ENCODE results near the gene CAPN10.

CAPN10 gene

GRCh38 chr2:240601061-240601830 lies 14.7 kb downstream of the CAPN10 start:
- TF ChIP-seq YY1 (IDR thresholded peaks at IDR 0.05; ENCODE audit: low read depth) (no peak), EGR1 (IDR thresholded peaks at IDR 0.05) (no peak), TAF1 (IDR thresholded peaks at IDR 0.05; ENCODE audit: low read depth) (no peak), REST (IDR thresholded peaks at IDR 0.05; ENCODE audit: low read depth) (no peak), RAD21 (IDR thresholded peaks at IDR 0.05; ENCODE audit: low read depth) (no peak), USF1 (IDR thresholded peaks at IDR 0.05) (no peak), NFIC (IDR thresholded peaks at IDR 0.05) (no peak), TCF12 (IDR thresholded peaks at IDR 0.05; ENCODE audit: low read depth) (no peak), CREB1 (IDR thresholded peaks at IDR 0.05; ENCODE audit: low read depth) (no peak), TEAD4 (IDR thresholded peaks at IDR 0.05) (no peak)

- TF ChIP-seq TEAD4 (IDR thresholded peaks at IDR 0.05), result no peak
- TF ChIP-seq ZBTB7A (IDR thresholded peaks at IDR 0.05; ENCODE audit: low read depth), result no peak
- no peak for TF ChIP-seq YY1 (IDR thresholded peaks at IDR 0.05; ENCODE audit: low read depth)
- no peak for TF ChIP-seq FOXM1 (IDR thresholded peaks at IDR 0.05; ENCODE audit: borderline replicate concordance, low read depth)
- TF ChIP-seq NFIC (IDR thresholded peaks at IDR 0.05), result no peak
- no peak for TF ChIP-seq USF1 (IDR thresholded peaks at IDR 0.05)
- no peak for TF ChIP-seq RAD21 (IDR thresholded peaks at IDR 0.05; ENCODE audit: low read depth)
- TF ChIP-seq TCF12 (IDR thresholded peaks at IDR 0.05; ENCODE audit: low read depth), result no peak
- TF ChIP-seq REST (IDR thresholded peaks at IDR 0.05; ENCODE audit: low read depth), result no peak
- no peak for TF ChIP-seq EGR1 (IDR thresholded peaks at IDR 0.05)
- TF ChIP-seq TAF1 (IDR thresholded peaks at IDR 0.05; ENCODE audit: low read depth), result no peak
- no peak for TF ChIP-seq EP300 (IDR thresholded peaks at IDR 0.05; ENCODE audit: borderline replicate concordance)
Observed at GRCh38 chr2:240601831-240602160, 15.3 kb downstream of the CAPN10 start.

GRCh38 chr2:240602266-240603050 lies 15.9 kb downstream of the CAPN10 start:
- TF ChIP-seq CEBPB (IDR thresholded peaks at IDR 0.05), result no peak
- no peak for TF ChIP-seq CREB1 (IDR thresholded peaks at IDR 0.05; ENCODE audit: low read depth)
- peak; percentile 22; the same call in 1 of the 2 replicates for TF ChIP-seq MAX (IDR thresholded peaks at IDR 0.05)
- TF ChIP-seq NFIC (IDR thresholded peaks at IDR 0.05), result no peak
- TF ChIP-seq TCF12 (IDR thresholded peaks at IDR 0.05; ENCODE audit: low read depth), result peak; percentile 65
- TF ChIP-seq ZBTB7A (IDR thresholded peaks at IDR 0.05; ENCODE audit: low read depth), result no peak
- TF ChIP-seq TEAD4 (IDR thresholded peaks at IDR 0.05), result no peak
- peak; percentile 67; the same call in 1 of the 2 replicates for TF ChIP-seq EP300 (IDR thresholded peaks at IDR 0.05; ENCODE audit: borderline replicate concordance)
- peak; percentile 53; the same call in 1 of the 2 replicates for TF ChIP-seq EGR1 (IDR thresholded peaks at IDR 0.05)
- no peak for TF ChIP-seq TAF1 (IDR thresholded peaks at IDR 0.05; ENCODE audit: low read depth)
- no peak for TF ChIP-seq REST (IDR thresholded peaks at IDR 0.05; ENCODE audit: low read depth)
- no peak for TF ChIP-seq FOXM1 (IDR thresholded peaks at IDR 0.05; ENCODE audit: borderline replicate concordance, low read depth)

Data from Ishikawa (cell line).